Peyer's patch (tissue), 4 donors: ENCODE measurements around the gene SERINC3.

ENCODE experiments used
- POLR2A ChIP-seq, 2 donors: fragments of 450-650 bp; IDR thresholded peaks; one replicate each; pipeline ENCODE4 v1.5.1; 2017; ENCODE audit warnings: antibody characterized with exemption in 2 of 2, mild to moderate bottlenecking in 2 of 2, moderate library complexity in 2 of 2
- TF ChIP-seq, protein P1 (sequence below), 6 experiments: fragments of 450-650 bp in 4 of 6; fragments of 200-600 bp in 2 of 6; sonication (generic) in 1 of 6; IDR thresholded peaks; one replicate each; pipeline ENCODE4 v1.5.1; 2017 to 2019; ENCODE audit warnings: antibody characterized with exemption in 6 of 6, mild to moderate bottlenecking in 3 of 6, moderate library complexity in 1 of 6

DNA sequence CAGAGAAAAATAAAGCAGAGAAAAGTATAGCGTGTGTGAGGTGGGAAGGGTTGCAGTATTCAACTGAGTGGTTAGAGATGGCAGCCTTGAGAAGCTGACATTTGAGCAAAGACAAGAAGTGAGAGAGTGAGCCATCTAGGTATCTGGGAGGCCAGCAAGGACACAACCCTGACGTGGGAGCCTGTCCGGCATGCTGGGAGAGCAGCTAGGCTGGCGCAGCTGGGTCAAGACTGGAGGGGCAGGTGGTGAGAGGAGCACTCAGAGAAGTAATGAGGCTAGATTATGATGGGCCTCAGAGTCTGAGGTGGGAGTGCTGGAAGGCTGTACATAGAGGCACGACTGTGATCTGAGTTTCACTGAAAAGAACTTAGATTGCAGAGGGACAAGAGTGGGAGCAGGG is 33.3 kb downstream of the SERINC3 start:
- TF ChIP-seq POLR2A (IDR thresholded peaks at IDR 0.05), result no peak
- TF ChIP-seq, protein P1, sequence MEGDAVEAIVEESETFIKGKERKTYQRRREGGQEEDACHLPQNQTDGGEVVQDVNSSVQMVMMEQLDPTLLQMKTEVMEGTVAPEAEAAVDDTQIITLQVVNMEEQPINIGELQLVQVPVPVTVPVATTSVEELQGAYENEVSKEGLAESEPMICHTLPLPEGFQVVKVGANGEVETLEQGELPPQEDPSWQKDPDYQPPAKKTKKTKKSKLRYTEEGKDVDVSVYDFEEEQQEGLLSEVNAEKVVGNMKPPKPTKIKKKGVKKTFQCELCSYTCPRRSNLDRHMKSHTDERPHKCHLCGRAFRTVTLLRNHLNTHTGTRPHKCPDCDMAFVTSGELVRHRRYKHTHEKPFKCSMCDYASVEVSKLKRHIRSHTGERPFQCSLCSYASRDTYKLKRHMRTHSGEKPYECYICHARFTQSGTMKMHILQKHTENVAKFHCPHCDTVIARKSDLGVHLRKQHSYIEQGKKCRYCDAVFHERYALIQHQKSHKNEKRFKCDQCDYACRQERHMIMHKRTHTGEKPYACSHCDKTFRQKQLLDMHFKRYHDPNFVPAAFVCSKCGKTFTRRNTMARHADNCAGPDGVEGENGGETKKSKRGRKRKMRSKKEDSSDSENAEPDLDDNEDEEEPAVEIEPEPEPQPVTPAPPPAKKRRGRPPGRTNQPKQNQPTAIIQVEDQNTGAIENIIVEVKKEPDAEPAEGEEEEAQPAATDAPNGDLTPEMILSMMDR (IDR thresholded peaks at IDR 0.05), result no peak
